HCT116 (cell line): ENCODE data around the gene ZFR2. TPM values are rescaled to one million over a fixed set of nuclear protein-coding genes. Genes with fewer than 3 reads are reported as not detected.

Experiments used
- ATAC-seq: fragments of 200-7000 bp; cut with Tn5 transposase; 2 replicates; pipeline ENCODE4 v1.9.1; 2020; ENCODE audit warnings: mild to moderate bottlenecking, moderate library complexity
- BruUV-seq: library from RNA; stranded (reverse); fragments of 400-500 nt; replicated peaks from 2 replicates; lab custom pipeline; 2021; lab: Mats Ljungman, UMichigan
- CTCF ChIA-PET: fragments of 300-600 bp; sonication (Branson Sonifier 250); formaldehyde crosslinking; loops from one replicate; lab custom pipeline; 2021; ENCODE audit warnings: antibody characterized with exemption; lab: Charles Lee
- POLR2A ChIA-PET: fragments of 300-600, 350-600 bp; sonication (Branson Sonifier 250); formaldehyde crosslinking; loops from one replicate; lab custom pipeline; 2021; ENCODE audit warnings: antibody characterized with exemption; lab: Charles Lee
- RAD21 ChIA-PET, 2 experiments: fragments of 300-600 bp; sonication (Branson Sonifier 250); formaldehyde crosslinking; loops; one replicate each; lab custom pipeline; 2023; ENCODE audit warnings: low total read pairs in 2 of 2; ENCODE audit not compliant: uncharacterized antibody in 2 of 2, unreplicated experiment in 2 of 2, low non-redundant PET in 1 of 2; lab: Charles Lee
- DNase-seq: peaks from one replicate; pipeline ENCODE4 v3.0.0-alpha.2; 2010; ENCODE audit warnings: low read depth, low spot score
- H2AFZ ChIP-seq: fragments of 200-600 bp; shearing (Covaris generic), sonication (generic); 2 replicates; pipeline ENCODE4 v1.6.1; 2017; ENCODE audit warnings: low read depth, mixed run types, mixed read lengths, antibody characterized with exemption, low read length; ENCODE audit not compliant: poor library complexity, severe bottlenecking
- H3K27ac ChIP-seq: 2 replicates; pipeline ENCODE4 v1.5.1; 2012; ENCODE audit warnings: low read depth, low read length
- H3K27me3 ChIP-seq: fragments of 200-600 bp; sonication (generic); 2 replicates; pipeline ENCODE4 v1.6.1; 2016; ENCODE audit warnings: mixed run types, low read length, mixed read lengths; ENCODE audit not compliant: insufficient read depth
- H3K36me3 ChIP-seq, 2 experiments: fragments of 200-500 bp in 1 of 2; fragments of 200-600 bp in 1 of 2; sonication (Bioruptor generic) in 1 of 2; sonication (generic) in 1 of 2; 2 replicates each; pipeline versions ENCODE4 v1.5.1 to v1.6.1; 2014 to 2016; ENCODE audit warnings: low read length in 2 of 2, inconsistent platforms in 1 of 2, mixed read lengths in 1 of 2, mixed run types in 1 of 2; ENCODE audit not compliant: insufficient read depth in 2 of 2, control insufficient read depth in 1 of 2
- H3K4me1 ChIP-seq, 2 experiments: fragments of 200-600 bp in 1 of 2; sonication (generic) in 1 of 2; 2 replicates each; pipeline versions ENCODE4 v1.5.1 to v1.6.1; 2012 to 2017; ENCODE audit warnings: low read length in 2 of 2, inconsistent platforms in 1 of 2, mild to moderate bottlenecking in 1 of 2, mixed read lengths in 1 of 2, mixed run types in 1 of 2, moderate library complexity in 1 of 2; ENCODE audit not compliant: insufficient read depth in 2 of 2, control insufficient read depth in 1 of 2
- H3K4me2 ChIP-seq: fragments of 200-600 bp; sonication (generic); 2 replicates; pipeline ENCODE4 v1.6.1; 2017; ENCODE audit warnings: mixed run types, low read length, mixed read lengths
- H3K4me3 ChIP-seq, 2 experiments: fragments of 200-600 bp in 1 of 2; sonication (generic) in 1 of 2; replicated peaks in 1 of 2; 2 replicates each; pipeline ENCODE4 v1.5.1; 2011 to 2016; ENCODE audit warnings: low read length in 2 of 2, control low read depth in 1 of 2, low read depth in 1 of 2, mild to moderate bottlenecking in 1 of 2, mixed read lengths in 1 of 2, mixed run types in 1 of 2
- H3K79me2 ChIP-seq: fragments of 200-600 bp; sonication (generic); 2 replicates; pipeline ENCODE4 v1.6.1; 2017; ENCODE audit warnings: mild to moderate bottlenecking, mixed run types, low read length, moderate library complexity, mixed read lengths; ENCODE audit not compliant: insufficient read depth
- H3K9ac ChIP-seq: fragments of 200-600 bp; sonication (generic); 2 replicates; pipeline ENCODE4 v1.6.1; 2016; ENCODE audit warnings: low read length, mixed read lengths
- H3K9me2 ChIP-seq: fragments of 200-600 bp; sonication (generic), shearing (Covaris generic); 2 replicates; pipeline ENCODE4 v1.6.1; 2017; ENCODE audit warnings: mixed run types, mild to moderate bottlenecking, moderate library complexity; ENCODE audit not compliant: insufficient read depth
- H3K9me3 ChIP-seq, 2 experiments: fragments of 200-500 bp in 1 of 2; fragments of 200-600 bp in 1 of 2; sonication (Bioruptor generic) in 1 of 2; sonication (generic) in 1 of 2; 2 replicates each; pipeline ENCODE4 v1.6.1; 2014 to 2017; ENCODE audit warnings: low read length in 2 of 2, mixed read lengths in 2 of 2, inconsistent platforms in 1 of 2, low read depth in 1 of 2, mild to moderate bottlenecking in 1 of 2, mixed run types in 1 of 2, moderate library complexity in 1 of 2; ENCODE audit not compliant: control insufficient read depth in 1 of 2, insufficient read depth in 1 of 2
- H4K20me1 ChIP-seq: fragments of 200-600 bp; sonication (generic), shearing (Covaris generic); 2 replicates; pipeline ENCODE4 v1.6.1; 2017; ENCODE audit warnings: mixed run types, mild to moderate bottlenecking, moderate library complexity; ENCODE audit not compliant: insufficient read depth
- ELF1 ChIP-seq: IDR thresholded peaks from 2 replicates; pipeline ENCODE4 v1.6.1; 2012; ENCODE audit warnings: low read depth, borderline replicate concordance
- EZH2 ChIP-seq: fragments of 200-600 bp; sonication (generic); IDR thresholded peaks from 2 replicates; pipeline ENCODE4 v1.6.1; 2017; ENCODE audit warnings: antibody characterized with exemption, mixed run types
- EZH2phosphoT487 ChIP-seq: fragments of 200-600 bp; IDR thresholded peaks from 2 replicates; pipeline ENCODE4 v1.6.1; 2018; ENCODE audit warnings: antibody characterized with exemption, borderline replicate concordance
- FOSL1 ChIP-seq: IDR thresholded peaks from 2 replicates; pipeline ENCODE4 v1.6.1; 2012; ENCODE audit warnings: low read depth
- JUND ChIP-seq: IDR thresholded peaks from 2 replicates; pipeline ENCODE4 v1.6.1; 2012
- POLR2AphosphoS5 ChIP-seq: IDR thresholded peaks from 2 replicates; pipeline ENCODE4 v1.6.1; 2011; ENCODE audit warnings: mild to moderate bottlenecking, low read depth, low read length, moderate library complexity
- SRF ChIP-seq: IDR thresholded peaks from 2 replicates; pipeline ENCODE4 v1.6.1; 2012; ENCODE audit warnings: low read depth
- TCF7L2 ChIP-seq: IDR thresholded peaks from 2 replicates; pipeline ENCODE4 v1.7.0; 2011; ENCODE audit warnings: borderline replicate concordance, inconsistent platforms; ENCODE audit not compliant: insufficient read depth, insufficient read length; ENCODE audit errors: extremely low read depth
- YY1 ChIP-seq: IDR thresholded peaks from 2 replicates; pipeline ENCODE4 v1.6.1; 2011; ENCODE audit warnings: low read length, low read depth, moderate library complexity, mild to moderate bottlenecking; ENCODE audit not compliant: insufficient replicate concordance; ENCODE audit errors: extremely low read depth
- ZFX ChIP-seq: fragments of 450-650 bp; IDR thresholded peaks from 2 replicates; pipeline ENCODE4 v1.6.1; 2017
- ZNF274 ChIP-seq: fragments of 200-500 bp; sonication (Bioruptor generic); IDR thresholded peaks from 2 replicates; pipeline ENCODE4 v1.6.1; 2014; ENCODE audit warnings: mild to moderate bottlenecking, low read depth, low read length, inconsistent platforms
- intact Hi-C: fragments of 100-400 bp; cut with micrococcal nuclease; formaldehyde crosslinking; loops from 2 replicates; pipeline ENCODE4 v1.10.0; 2022
- total RNA-seq: library from RNA; stranded (reverse); gene quantifications from one replicate; pipeline ENCODE4 v1.2.1, GENCODE V29; 2021; ENCODE audit not compliant: unreplicated experiment

Gene ZFR2
- total RNA-seq, 1 experiment from 2014 or later: 0.34 TPM

- H2AFZ ChIP-seq: no peak overlapping the region
- BruUV-seq: no TSS peak
Measured at GRCh38 chr19:3807131-3807480, 61.7 kb downstream of the ZFR2 start.

GRCh38 chr19:3805859-3806258, 63.0 kb downstream of the ZFR2 start:
- ChIA-PET RAD21 (no interaction called here), CTCF (no interaction called here), POLR2A (no interaction called here)
- intact Hi-C loops: no loop called here
- H3K79me2 ChIP-seq: no peaks in the 10 kb centered on the region
- H3K9ac ChIP-seq: no peak overlapping the region
- no peak overlapping the region for H3K4me2 ChIP-seq
- no peak for ATAC-seq
- DNase-seq: no peak
- no peak overlapping the region for H3K27ac ChIP-seq
- BruUV-seq: no TSS peak
- no peak overlapping the region for H2AFZ ChIP-seq
- no peaks in the 10 kb centered on the region for H4K20me1 ChIP-seq
- no peaks in the 10 kb centered on the region for H3K36me3 ChIP-seq
- no peaks in the 10 kb centered on the region for H3K4me1 ChIP-seq
- no peak for TF ChIP-seq TCF7L2
- TF ChIP-seq EZH2phosphoT487: no peak
- no peak for TF ChIP-seq ZNF274
- no peaks in the 10 kb centered on the region for H3K27me3 ChIP-seq
- no peaks in the 10 kb centered on the region for H3K9me2 ChIP-seq
- peaks cover 0 to 5% of the 10 kb centered on the region in 2 experiments; a peak in 2 of 4 replicates for H3K9me3 ChIP-seq
- H3K4me3 ChIP-seq: no peak overlapping the region

More at GRCh38 chr19:3807131-3807480, 61.7 kb downstream of the ZFR2 start:
- Histone ChIP-seq H3K9me3 (peaks cover 0 to 5% of the 10 kb centered on the region in 2 experiments; a peak in 2 of 4 replicates), H3K27me3 (no peaks in the 10 kb centered on the region), H3K9me2 (no peaks in the 10 kb centered on the region), H3K4me2 (no peak overlapping the region), H4K20me1 (no peaks in the 10 kb centered on the region), H3K4me1 (no peaks in the 10 kb centered on the region), H3K27ac (no peak overlapping the region), H3K4me3 (no peak overlapping the region), H3K9ac (no peak overlapping the region), H3K36me3 (no peaks in the 10 kb centered on the region), H3K79me2 (no peaks in the 10 kb centered on the region)
- ATAC-seq (no peak), DNase-seq (no peak)
- TF ChIP-seq ELF1: no peak
- TF ChIP-seq SRF: no peak
- no peak for TF ChIP-seq EZH2
- no peak for TF ChIP-seq FOSL1
- no peak for TF ChIP-seq YY1
- no peak for TF ChIP-seq ZFX
- TF ChIP-seq JUND: no peak
- TF ChIP-seq POLR2AphosphoS5: no peak
- CTCF ChIA-PET: no interaction called here
- RAD21 ChIA-PET: no interaction called here
- POLR2A ChIA-PET: no interaction called here
- intact Hi-C loops: no loop called here
